Fibroblast of lung (primary cell): ENCODE measurements around the gene TTLL12. TPM values are rescaled to one million over a fixed set of nuclear protein-coding genes. Genes with fewer than 3 reads are reported as not detected.

Source experiments
- DNase-seq, 2 donors: peaks; one replicate each; pipeline versions ENCODE4 v3.0.0 to v3.0.0-alpha.2; 2010; ENCODE audit warnings: low read depth in 2 of 2
- H2AFZ ChIP-seq: 2 replicates; pipeline ENCODE4 v1.5.1; 2012; ENCODE audit warnings: low read length, control low read depth, inconsistent platforms
- H3K27ac ChIP-seq: 2 replicates; pipeline ENCODE4 v1.5.1; 2011; ENCODE audit warnings: low read length, control low read depth; ENCODE audit not compliant: insufficient read depth
- H3K27me3 ChIP-seq: 2 replicates; pipeline ENCODE4 v1.5.1; 2011; ENCODE audit warnings: mild to moderate bottlenecking, low read length; ENCODE audit not compliant: control insufficient read depth, insufficient read depth
- H3K36me3 ChIP-seq: 2 replicates; pipeline ENCODE4 v1.5.1; 2011; ENCODE audit warnings: low read length; ENCODE audit not compliant: control insufficient read depth, insufficient read depth
- H3K4me1 ChIP-seq: 2 replicates; pipeline ENCODE4 v1.5.1; 2011; ENCODE audit warnings: low read length; ENCODE audit not compliant: control insufficient read depth, insufficient read depth; ENCODE audit errors: extremely low read depth
- H3K4me2 ChIP-seq: 2 replicates; pipeline ENCODE4 v1.5.1; 2011; ENCODE audit warnings: low read length, control low read depth; ENCODE audit not compliant: insufficient read depth; ENCODE audit errors: extremely low read depth
- H3K4me3 ChIP-seq, 4 experiments: fragments of 200-600 bp in 1 of 4; sonication (generic) in 1 of 4; replicated peaks in 1 of 4; 2 replicates each; pipeline ENCODE4 v1.5.1; 2011 to 2016; ENCODE audit warnings: low read length in 4 of 4, low read depth in 3 of 4, mild to moderate bottlenecking in 3 of 4, control low read depth in 2 of 4, inconsistent platforms in 1 of 4, mixed read lengths in 1 of 4; ENCODE audit not compliant: insufficient read depth in 1 of 4; ENCODE audit errors: control extremely low read depth in 1 of 4
- H3K79me2 ChIP-seq: 2 replicates; pipeline ENCODE4 v1.5.1; 2012; ENCODE audit warnings: mild to moderate bottlenecking, low read length, inconsistent platforms; ENCODE audit not compliant: control insufficient read depth, insufficient read depth
- H3K9ac ChIP-seq: 2 replicates; pipeline ENCODE4 v1.5.1; 2011; ENCODE audit warnings: mild to moderate bottlenecking, low read length, control low read depth; ENCODE audit not compliant: insufficient read depth
- H3K9me3 ChIP-seq: 2 replicates; pipeline ENCODE4 v1.5.1; 2012; ENCODE audit warnings: low read depth, low read length; ENCODE audit not compliant: control insufficient read depth, insufficient read depth
- H4K20me1 ChIP-seq: 2 replicates; pipeline ENCODE4 v1.5.1; 2011; ENCODE audit warnings: low read length; ENCODE audit not compliant: control insufficient read depth, insufficient read depth; ENCODE audit errors: extremely low read depth
- EZH2 ChIP-seq: IDR thresholded peaks from 2 replicates; pipeline ENCODE4 v1.5.1; 2012; ENCODE audit warnings: low read length, control low read depth, mild to moderate bottlenecking; ENCODE audit errors: missing control alignments
- polyA plus RNA-seq, 2 donors: library from polyadenylated mRNA; depleted of rRNA in 1 of 2; stranded (reverse) in 1 of 2; unstranded in 1 of 2; fragments of >200 nt; gene quantifications; 2 replicates each; pipeline ENCODE4 v1.2.1, GENCODE V29; 2011 to 2012; ENCODE audit warnings: missing spikeins in 1 of 2
- total RNA-seq: library from RNA; depleted of rRNA; stranded (reverse); fragments of >200 nt; gene quantifications from 2 replicates; pipeline ENCODE4 v1.2.1, GENCODE V29; 2014
- TF ChIP-seq, protein P1 (sequence below), 2 donors: IDR thresholded peaks in 1 of 2; conservative IDR thresholded peaks in 1 of 2; 1 replicate in 1 of 2; 2 replicates in 1 of 2; pipeline ENCODE4 v1.5.1; 2011 to 2012; ENCODE audit warnings: low read length in 2 of 2, control low read depth in 1 of 2, inconsistent platforms in 1 of 2, low read depth in 1 of 2, mild to moderate bottlenecking in 1 of 2

Gene TTLL12
- total and polyA plus RNA-seq, 2 donors (not counting 1 experiment from before 2014, with no cell fraction given), result 6.0 to 14.7 TPM

DNA sequence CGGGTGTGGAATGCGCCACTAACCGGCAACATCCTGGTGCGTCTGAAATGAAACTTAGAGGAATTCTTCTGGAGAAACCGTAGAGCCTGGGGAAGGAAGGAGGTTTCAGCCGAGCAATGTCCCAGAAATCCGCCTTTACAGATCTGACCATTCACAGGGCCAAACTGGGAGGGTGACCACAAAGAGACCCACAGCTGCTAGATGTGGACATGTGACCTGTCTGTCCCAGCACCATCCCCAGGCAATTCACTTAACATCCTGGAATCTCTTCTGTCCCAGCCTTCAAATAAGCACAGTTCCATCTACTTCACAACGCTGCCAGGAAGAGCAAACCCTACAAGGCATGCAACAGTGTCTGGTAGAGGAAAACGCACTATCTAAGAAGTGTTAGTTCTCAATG, 53.5 kb downstream of the TTLL12 start:
- no peak for TF ChIP-seq EZH2
- TF ChIP-seq, protein P1, sequence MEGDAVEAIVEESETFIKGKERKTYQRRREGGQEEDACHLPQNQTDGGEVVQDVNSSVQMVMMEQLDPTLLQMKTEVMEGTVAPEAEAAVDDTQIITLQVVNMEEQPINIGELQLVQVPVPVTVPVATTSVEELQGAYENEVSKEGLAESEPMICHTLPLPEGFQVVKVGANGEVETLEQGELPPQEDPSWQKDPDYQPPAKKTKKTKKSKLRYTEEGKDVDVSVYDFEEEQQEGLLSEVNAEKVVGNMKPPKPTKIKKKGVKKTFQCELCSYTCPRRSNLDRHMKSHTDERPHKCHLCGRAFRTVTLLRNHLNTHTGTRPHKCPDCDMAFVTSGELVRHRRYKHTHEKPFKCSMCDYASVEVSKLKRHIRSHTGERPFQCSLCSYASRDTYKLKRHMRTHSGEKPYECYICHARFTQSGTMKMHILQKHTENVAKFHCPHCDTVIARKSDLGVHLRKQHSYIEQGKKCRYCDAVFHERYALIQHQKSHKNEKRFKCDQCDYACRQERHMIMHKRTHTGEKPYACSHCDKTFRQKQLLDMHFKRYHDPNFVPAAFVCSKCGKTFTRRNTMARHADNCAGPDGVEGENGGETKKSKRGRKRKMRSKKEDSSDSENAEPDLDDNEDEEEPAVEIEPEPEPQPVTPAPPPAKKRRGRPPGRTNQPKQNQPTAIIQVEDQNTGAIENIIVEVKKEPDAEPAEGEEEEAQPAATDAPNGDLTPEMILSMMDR (conservative IDR thresholded peaks at IDR 0.05 in 1 of 2, IDR thresholded peaks at IDR 0.05 in 1 of 2; ENCODE audit: low read depth in 1 of 2, low read length in 2 of 2), result no peak
- H3K4me1 ChIP-seq, result no peaks in the 10 kb centered on the region
- H3K79me2 ChIP-seq, result no peaks in the 10 kb centered on the region
- no peaks in the 10 kb centered on the region for H3K27me3 ChIP-seq
- H3K9ac ChIP-seq, result no peak overlapping the region
- no peak for DNase-seq
- H2AFZ ChIP-seq, result no peak overlapping the region
- H3K36me3 ChIP-seq, result peaks cover 7% of the 10 kb centered on the region
- H3K4me3 ChIP-seq, result no peak overlapping the region
- no peaks in the 10 kb centered on the region for H4K20me1 ChIP-seq
- no peak overlapping the region for H3K4me2 ChIP-seq
- no peaks in the 10 kb centered on the region for H3K9me3 ChIP-seq
- H3K27ac ChIP-seq, result no peak overlapping the region

DNA sequence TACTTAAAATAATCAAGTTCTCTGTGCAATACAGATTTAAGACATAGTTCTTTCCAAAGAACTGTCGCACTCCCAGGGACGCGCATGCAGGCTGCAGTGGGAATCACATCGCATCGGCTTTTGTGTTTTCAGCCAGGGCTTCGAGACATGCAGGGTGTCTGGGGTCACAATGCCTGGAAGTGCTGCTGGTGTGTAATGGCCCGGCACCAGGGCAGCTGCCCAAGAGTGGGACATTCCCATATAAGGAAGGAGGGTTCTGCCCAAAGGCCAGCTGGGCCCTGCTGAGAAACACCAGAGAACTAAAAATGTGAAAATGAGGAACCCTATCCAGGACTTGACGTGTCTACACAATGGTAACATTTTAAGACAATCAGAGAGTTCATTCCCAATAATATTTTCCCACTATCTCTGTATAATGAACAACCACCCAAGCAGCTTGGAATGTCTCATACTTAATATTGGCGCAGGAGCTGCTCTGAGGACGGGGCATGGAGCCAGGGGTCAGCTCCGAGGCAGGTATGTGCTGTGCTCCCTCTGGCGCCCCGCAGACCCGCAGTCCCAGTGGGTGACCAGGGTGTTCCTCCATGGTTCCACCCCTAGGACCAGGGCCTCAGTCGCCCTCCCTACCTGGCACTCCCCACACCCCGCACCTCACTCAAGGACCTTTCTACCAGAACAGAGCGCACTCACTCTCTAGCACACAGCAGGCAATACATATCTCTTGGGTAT, 55.0 kb downstream of the TTLL12 start:
- Histone ChIP-seq H3K36me3 (peaks cover 6% of the 10 kb centered on the region), H3K4me1 (peaks cover 5% of the 10 kb centered on the region), H3K4me2 (no peak overlapping the region), H3K9ac (no peak overlapping the region), H4K20me1 (no peaks in the 10 kb centered on the region), H3K27me3 (no peaks in the 10 kb centered on the region), H3K27ac (no peak overlapping the region), H3K79me2 (no peaks in the 10 kb centered on the region), H3K9me3 (no peaks in the 10 kb centered on the region), H2AFZ (no peak overlapping the region), H3K4me3 (no peak overlapping the region)
- TF ChIP-seq, protein P1 (conservative IDR thresholded peaks at IDR 0.05 in 1 of 2, IDR thresholded peaks at IDR 0.05 in 1 of 2; ENCODE audit: low read depth in 1 of 2, low read length in 2 of 2), result no peak
- no peak for TF ChIP-seq EZH2
- DNase-seq, result no peak

DNA sequence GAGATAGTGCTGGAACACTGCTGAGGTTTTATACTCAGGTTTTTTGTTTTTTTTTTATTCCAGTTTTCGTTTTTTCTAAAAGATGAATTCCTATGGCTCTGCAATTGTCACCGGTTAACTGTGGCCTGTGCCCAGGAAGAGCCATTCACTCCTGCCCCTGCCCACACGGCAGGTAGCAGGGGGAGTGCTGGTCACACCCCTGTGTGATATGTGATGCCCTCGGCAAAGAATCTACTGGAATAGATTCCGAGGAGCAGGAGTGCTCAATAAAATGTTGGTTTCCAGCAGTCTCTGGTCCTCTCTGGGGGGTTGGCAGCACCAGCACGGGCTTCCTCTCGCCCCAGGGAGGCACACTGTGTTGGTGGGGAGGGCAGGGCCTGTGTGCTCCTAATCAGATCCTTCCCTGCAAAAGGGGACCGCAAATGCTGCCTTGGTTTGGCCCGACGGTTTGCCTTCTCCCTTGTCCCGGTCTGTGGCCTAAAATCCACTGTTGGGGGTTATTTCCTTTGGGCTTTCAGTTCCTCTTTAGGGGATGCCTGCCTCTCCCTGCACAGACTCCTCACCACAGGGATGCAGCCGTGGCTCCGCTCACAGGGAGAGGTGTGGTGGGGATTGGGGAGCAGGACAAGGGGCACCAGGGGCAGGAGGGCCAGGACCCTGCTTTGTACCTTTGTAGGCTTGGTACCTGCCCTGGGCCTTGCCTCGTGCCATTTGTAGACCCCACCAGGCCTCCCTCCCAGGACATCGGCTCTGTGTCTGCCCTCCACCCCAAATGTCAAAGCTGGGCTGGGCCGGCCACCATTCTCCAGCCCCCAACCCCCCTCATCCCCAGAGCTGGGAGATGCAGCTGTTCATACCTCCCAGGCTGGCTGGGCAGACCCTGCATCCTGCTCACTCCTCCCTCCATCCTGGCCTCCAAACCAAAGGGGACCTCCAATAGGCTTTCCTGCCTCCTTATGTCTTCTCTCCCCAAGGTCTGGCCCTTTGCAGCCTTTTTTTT, 57.2 kb downstream of the TTLL12 start:
- peaks cover under 1% of the 10 kb centered on the region for H3K36me3 ChIP-seq
- no peaks in the 10 kb centered on the region for H3K9me3 ChIP-seq
- no peaks in the 10 kb centered on the region for H4K20me1 ChIP-seq
- no peak overlapping the region for H3K27ac ChIP-seq
- H3K79me2 ChIP-seq, result no peaks in the 10 kb centered on the region
- H2AFZ ChIP-seq, result no peak overlapping the region
- TF ChIP-seq, protein P1 (conservative IDR thresholded peaks at IDR 0.05 in 1 of 2, IDR thresholded peaks at IDR 0.05 in 1 of 2; ENCODE audit: low read depth in 1 of 2, low read length in 2 of 2), result no peak
- no peak for TF ChIP-seq EZH2
- peaks cover 9% of the 10 kb centered on the region for H3K4me1 ChIP-seq
- H3K4me3 ChIP-seq, result no peak overlapping the region
- DNase-seq, result no peak
- H3K27me3 ChIP-seq, result no peaks in the 10 kb centered on the region
- no peak overlapping the region for H3K9ac ChIP-seq
- H3K4me2 ChIP-seq, result no peak overlapping the region
